Adrenal gland (tissue), 12 donors: ENCODE measurements around the gene MAGI2. TPM values are rescaled to one million over a fixed set of nuclear protein-coding genes. Genes with fewer than 3 reads are reported as not detected.

Experiments used
- DNase-seq, 7 donors: peaks; one replicate each; pipeline ENCODE4 v3.0.0-alpha.2; 2019 to 2020
- H3K27ac ChIP-seq, 5 donors: fragments of 200-600 bp; sonication (generic) in 4 of 5; 1 replicate in 3 of 5; 2 replicates in 2 of 5; pipeline versions ENCODE4 v1.5.1 to v1.8.0; 2016 to 2020; ENCODE audit warnings: mild to moderate bottlenecking in 1 of 5
- H3K27me3 ChIP-seq: fragments of 200-600 bp; 2 replicates; pipeline ENCODE4 v1.8.0; 2021
- H3K36me3 ChIP-seq, 2 donors: fragments of 200-600 bp; replicated peaks in 1 of 2; 1 replicate in 1 of 2; 2 replicates in 1 of 2; pipeline versions ENCODE4 v1.5.1 to v1.8.0; 2018 to 2022
- H3K4me1 ChIP-seq, 2 donors: fragments of 200-600 bp; replicated peaks in 1 of 2; 1 replicate in 1 of 2; 2 replicates in 1 of 2; pipeline versions ENCODE4 v1.5.1 to v1.8.0; 2018 to 2021
- H3K4me3 ChIP-seq, 4 donors: fragments of 200-600 bp; sonication (generic) in 3 of 4; one replicate each; pipeline ENCODE4 v1.5.1; 2016 to 2018
- H3K9me3 ChIP-seq, 3 donors: fragments of 200-600 bp; sonication (generic) in 1 of 3; replicated peaks in 1 of 3; 1 replicate in 2 of 3; 2 replicates in 1 of 3; pipeline versions ENCODE4 v1.5.1 to v1.8.0; 2016 to 2021
- POLR2A ChIP-seq, 2 donors: fragments of 450-650 bp; IDR thresholded peaks; one replicate each; pipeline ENCODE4 v1.6.1; 2017; ENCODE audit warnings: antibody characterized with exemption in 2 of 2, mild to moderate bottlenecking in 2 of 2, moderate library complexity in 1 of 2
- WGBS, 4 donors: extraction: QIAGEN DNeasy Blood & Tissue Kit in 2 of 4; methylation state at CpG; one replicate each; pipeline versions ENCODE4 v1.1.5 to v1.1.7; 2013 to 2017; 5-methylcytosine and 5-hydroxymethylcytosine counted together
- intact Hi-C, 2 donors: fragments of 100-400 bp; cut with DNase I; formaldehyde crosslinking; loops; one replicate each; pipeline versions ENCODE4 v1.14.1 to v1.15.0; 2022 to 2023
- polyA plus RNA-seq, 3 donors: library from polyadenylated mRNA; stranded (reverse); fragments of 200-250 nt in 2 of 3; fragments of 350-450 nt in 1 of 3; fragmentation: Illumina TruSeq in 1 of 3; extraction: RNeasy Lipid Tissue Mini Kit (QIAGEN cat#74804) in 1 of 3; gene quantifications; one replicate each; pipeline ENCODE4 v1.2.3, GENCODE V29; 2013 to 2014
- total RNA-seq, 9 donors: library from RNA; depleted of rRNA in 4 of 9; stranded (reverse); fragments of >200 nt in 4 of 9; fragments of 120-200 nt in 1 of 9; fragmentation: NEBNext Ultra II Directional in 1 of 9; extraction: Animal tissue kit (Norgen Biotek cat#: 25700) in 1 of 9; gene quantifications; one replicate each; pipeline versions ENCODE4 v1.1.0 to v1.2.4, GENCODE V29; 2013 to 2023
- TF ChIP-seq, protein P1 (sequence below), 6 experiments: fragments of 450-650 bp in 4 of 6; fragments of 200-600 bp in 2 of 6; sonication (generic) in 1 of 6; IDR thresholded peaks; 1 replicate in 5 of 6; 2 replicates in 1 of 6; pipeline versions ENCODE4 v1.5.1 to v1.8.0; 2016 to 2021; ENCODE audit warnings: antibody characterized with exemption in 6 of 6, mild to moderate bottlenecking in 2 of 6, moderate library complexity in 1 of 6
- donor health status: healthy with polysubstance abuse.
- donor health status: Bipolar disorder and iron deficiency.
- donor health status: DM: yes; HTN: yes; CAD: no.
- donor health status: DM: no; HTN: no; CAD: no.
- donor health status: DM: no; HTN: no; CAD: no.
- donor health status: DM: yes; HTN: yes; CAD: no.

Gene MAGI2
- total and polyA plus RNA-seq, 12 donors, result 3.2 to 37.1 (median 17.1) TPM

DNA sequence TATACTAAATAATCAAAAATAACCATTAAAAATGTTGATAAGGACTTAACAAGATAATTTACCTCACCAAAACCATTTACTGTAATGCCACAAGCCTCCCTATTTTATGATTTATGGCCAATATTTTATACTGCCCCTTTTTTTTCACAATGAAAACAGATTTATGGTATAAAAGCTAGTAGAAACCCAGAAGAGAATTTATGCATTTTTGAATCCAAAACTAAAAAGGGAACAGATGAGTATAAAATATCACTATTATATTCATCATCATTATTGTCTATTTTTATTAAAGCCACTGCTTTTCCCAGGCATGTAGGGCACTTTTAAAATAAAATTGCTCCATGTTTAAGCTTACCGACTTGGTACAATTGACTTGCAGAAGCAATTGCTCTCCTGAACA, 1229.9 kb downstream of the MAGI2 start:
- WGBS, 4 donors, result 82 to 96% (median 89%) methylated on average over 1 of the region's 1 CpG
- Histone ChIP-seq H3K4me1 (no peaks in the 10 kb centered on the region), H3K27ac (no peak overlapping the region), H3K27me3 (no peaks in the 10 kb centered on the region), H3K4me3 (no peak overlapping the region), H3K9me3 (no peaks in the 10 kb centered on the region), H3K36me3 (no peaks in the 10 kb centered on the region)
- no peak for DNase-seq
- intact Hi-C loops, result no loop called here
- TF ChIP-seq, protein P1, sequence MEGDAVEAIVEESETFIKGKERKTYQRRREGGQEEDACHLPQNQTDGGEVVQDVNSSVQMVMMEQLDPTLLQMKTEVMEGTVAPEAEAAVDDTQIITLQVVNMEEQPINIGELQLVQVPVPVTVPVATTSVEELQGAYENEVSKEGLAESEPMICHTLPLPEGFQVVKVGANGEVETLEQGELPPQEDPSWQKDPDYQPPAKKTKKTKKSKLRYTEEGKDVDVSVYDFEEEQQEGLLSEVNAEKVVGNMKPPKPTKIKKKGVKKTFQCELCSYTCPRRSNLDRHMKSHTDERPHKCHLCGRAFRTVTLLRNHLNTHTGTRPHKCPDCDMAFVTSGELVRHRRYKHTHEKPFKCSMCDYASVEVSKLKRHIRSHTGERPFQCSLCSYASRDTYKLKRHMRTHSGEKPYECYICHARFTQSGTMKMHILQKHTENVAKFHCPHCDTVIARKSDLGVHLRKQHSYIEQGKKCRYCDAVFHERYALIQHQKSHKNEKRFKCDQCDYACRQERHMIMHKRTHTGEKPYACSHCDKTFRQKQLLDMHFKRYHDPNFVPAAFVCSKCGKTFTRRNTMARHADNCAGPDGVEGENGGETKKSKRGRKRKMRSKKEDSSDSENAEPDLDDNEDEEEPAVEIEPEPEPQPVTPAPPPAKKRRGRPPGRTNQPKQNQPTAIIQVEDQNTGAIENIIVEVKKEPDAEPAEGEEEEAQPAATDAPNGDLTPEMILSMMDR (IDR thresholded peaks at IDR 0.05), result no peak
- no peak for TF ChIP-seq POLR2A (IDR thresholded peaks at IDR 0.05)

DNA sequence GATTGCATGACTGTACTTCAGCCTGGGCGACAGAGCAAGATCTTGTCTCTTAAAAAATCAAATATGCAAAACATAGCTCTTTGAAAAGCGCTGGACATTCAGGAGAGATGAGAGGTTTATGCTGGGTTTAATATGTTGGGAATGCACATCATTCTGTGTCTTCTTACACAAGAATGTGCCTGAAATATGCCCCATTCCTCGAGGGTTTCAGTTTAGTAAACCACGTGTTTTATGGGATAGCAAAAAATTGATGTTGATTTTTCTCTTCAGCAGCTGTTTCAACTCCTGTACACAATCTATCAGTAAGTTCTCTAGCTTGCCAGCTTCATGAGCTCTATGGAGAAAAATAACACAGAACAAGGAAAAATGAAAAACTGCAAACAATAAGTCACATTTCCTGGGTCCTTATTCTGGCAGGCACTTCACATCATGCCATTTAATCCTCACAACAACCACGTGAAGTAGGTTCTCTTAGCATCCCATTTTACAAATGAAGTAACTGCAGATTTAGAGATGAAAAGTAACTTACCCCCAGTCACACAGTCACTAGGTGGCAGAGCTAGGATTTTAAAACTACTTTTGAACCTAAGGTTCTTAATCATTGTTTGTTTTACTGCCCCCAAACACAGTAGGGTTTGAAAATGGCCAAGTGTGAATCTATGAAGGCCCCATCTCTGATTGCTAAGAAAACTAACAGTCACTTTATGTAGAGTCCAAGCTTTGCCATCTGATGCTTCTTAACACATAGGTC, 1231.3 kb downstream of the MAGI2 start:
- Histone ChIP-seq H3K4me1 (no peaks in the 10 kb centered on the region), H3K9me3 (no peaks in the 10 kb centered on the region), H3K36me3 (no peaks in the 10 kb centered on the region), H3K27ac (no peak overlapping the region), H3K4me3 (no peak overlapping the region), H3K27me3 (no peaks in the 10 kb centered on the region)
- DNase-seq, result no peak
- TF ChIP-seq, protein P1 (IDR thresholded peaks at IDR 0.05), result no peak
- TF ChIP-seq POLR2A (IDR thresholded peaks at IDR 0.05), result no peak
- 63 to 79% (median 70%) methylated on average over 5 of the region's 5 CpGs for WGBS, 4 donors
- intact Hi-C loops, result no loop called here

DNA sequence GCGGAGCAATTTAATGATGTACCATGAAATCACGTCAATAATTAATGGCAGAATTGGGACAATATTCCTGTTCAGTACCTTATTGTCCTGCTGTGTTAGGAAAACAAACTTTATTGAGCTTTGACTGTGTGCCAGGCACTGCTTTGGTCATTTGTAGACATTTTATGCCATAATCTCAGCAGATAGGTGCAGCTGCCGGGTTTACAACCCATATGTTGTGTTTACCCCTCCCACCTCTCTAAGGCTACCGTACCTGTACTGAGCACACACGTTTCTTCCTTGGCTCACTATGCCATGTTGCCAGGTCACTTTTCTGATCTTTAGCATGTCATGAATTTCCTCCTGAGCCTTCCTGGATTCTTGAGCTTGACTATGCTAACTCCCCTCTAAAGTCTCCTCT, 1232.7 kb downstream of the MAGI2 start:
- 85 to 95% (median 93%) methylated on average over 5 of the region's 5 CpGs for WGBS, 4 donors
- Histone ChIP-seq H3K36me3 (no peaks in the 10 kb centered on the region), H3K9me3 (no peaks in the 10 kb centered on the region), H3K4me1 (no peaks in the 10 kb centered on the region), H3K4me3 (no peak overlapping the region), H3K27me3 (no peaks in the 10 kb centered on the region), H3K27ac (no peak overlapping the region)
- TF ChIP-seq POLR2A (IDR thresholded peaks at IDR 0.05), result no peak
- TF ChIP-seq, protein P1 (IDR thresholded peaks at IDR 0.05), result no peak
- no peak for DNase-seq
- intact Hi-C loops, result no loop called here

DNA sequence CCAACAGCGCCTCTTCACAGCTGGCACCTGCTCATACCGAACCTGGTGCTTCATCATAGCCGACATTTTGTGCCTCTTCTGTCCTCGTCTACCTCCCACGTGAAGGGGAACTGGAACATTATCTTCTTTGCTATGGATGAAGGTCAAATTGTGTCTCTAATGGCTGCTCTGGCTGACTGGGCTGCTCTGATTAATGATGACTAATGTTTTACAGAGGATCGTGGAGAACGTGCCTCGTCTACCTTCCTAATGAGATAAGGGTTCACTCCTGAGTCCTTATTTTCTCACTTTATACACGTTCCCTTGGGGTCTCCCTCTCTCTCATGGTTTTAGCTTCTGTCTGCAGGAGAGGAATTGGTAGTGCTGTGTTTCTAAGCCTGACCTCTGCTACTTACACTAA, 1234.6 kb downstream of the MAGI2 start:
- Histone ChIP-seq H3K36me3 (no peaks in the 10 kb centered on the region), H3K4me3 (no peak overlapping the region), H3K9me3 (no peaks in the 10 kb centered on the region), H3K4me1 (no peaks in the 10 kb centered on the region), H3K27me3 (no peaks in the 10 kb centered on the region), H3K27ac (no peak overlapping the region)
- 44 to 60% (median 52%) methylated on average over 9 of the region's 9 CpGs for WGBS, 4 donors
- no peak for TF ChIP-seq POLR2A (IDR thresholded peaks at IDR 0.05)
- TF ChIP-seq, protein P1 (IDR thresholded peaks at IDR 0.05), result no peak
- intact Hi-C loops, result no loop called here
- DNase-seq, result peak in 2 of 7 donors; percentile 5 to 10
